ENCODE results near the gene NWD2. TPM values are rescaled to one million over a fixed set of nuclear protein-coding genes. Genes with fewer than 3 reads are reported as not detected.

The NWD2 gene
- total RNA-seq, 1 donor from 2014 or later: not detected

DNA sequence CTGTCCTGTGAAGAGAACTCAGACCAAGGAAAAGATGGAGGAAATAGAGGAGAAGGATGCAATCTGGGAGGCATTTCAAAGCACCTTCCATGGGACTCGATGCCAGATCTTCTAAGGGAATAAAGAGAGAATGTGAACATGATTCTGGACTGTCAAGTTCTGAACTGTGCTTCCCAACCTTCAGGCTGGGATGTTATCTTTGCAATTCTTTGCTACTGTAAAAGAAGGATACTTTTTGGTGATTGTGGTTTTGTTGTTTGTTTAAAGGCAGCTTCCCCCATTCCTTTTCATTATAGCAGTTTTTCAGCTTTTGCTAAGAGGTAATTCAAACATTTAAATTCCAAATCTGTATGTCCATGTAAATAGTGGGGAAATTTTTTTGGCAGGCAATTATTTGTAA is 217.3 kb downstream of the NWD2 start:
- no peak for DNase-seq (ENCODE audit: low read depth)
- TF ChIP-seq, protein P1, sequence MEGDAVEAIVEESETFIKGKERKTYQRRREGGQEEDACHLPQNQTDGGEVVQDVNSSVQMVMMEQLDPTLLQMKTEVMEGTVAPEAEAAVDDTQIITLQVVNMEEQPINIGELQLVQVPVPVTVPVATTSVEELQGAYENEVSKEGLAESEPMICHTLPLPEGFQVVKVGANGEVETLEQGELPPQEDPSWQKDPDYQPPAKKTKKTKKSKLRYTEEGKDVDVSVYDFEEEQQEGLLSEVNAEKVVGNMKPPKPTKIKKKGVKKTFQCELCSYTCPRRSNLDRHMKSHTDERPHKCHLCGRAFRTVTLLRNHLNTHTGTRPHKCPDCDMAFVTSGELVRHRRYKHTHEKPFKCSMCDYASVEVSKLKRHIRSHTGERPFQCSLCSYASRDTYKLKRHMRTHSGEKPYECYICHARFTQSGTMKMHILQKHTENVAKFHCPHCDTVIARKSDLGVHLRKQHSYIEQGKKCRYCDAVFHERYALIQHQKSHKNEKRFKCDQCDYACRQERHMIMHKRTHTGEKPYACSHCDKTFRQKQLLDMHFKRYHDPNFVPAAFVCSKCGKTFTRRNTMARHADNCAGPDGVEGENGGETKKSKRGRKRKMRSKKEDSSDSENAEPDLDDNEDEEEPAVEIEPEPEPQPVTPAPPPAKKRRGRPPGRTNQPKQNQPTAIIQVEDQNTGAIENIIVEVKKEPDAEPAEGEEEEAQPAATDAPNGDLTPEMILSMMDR (conservative IDR thresholded peaks at IDR 0.05; ENCODE audit: low read depth, low read length): no peak
- no peak overlapping the region for H3K4me3 ChIP-seq (ENCODE audit: low read depth, low read length)

DNA sequence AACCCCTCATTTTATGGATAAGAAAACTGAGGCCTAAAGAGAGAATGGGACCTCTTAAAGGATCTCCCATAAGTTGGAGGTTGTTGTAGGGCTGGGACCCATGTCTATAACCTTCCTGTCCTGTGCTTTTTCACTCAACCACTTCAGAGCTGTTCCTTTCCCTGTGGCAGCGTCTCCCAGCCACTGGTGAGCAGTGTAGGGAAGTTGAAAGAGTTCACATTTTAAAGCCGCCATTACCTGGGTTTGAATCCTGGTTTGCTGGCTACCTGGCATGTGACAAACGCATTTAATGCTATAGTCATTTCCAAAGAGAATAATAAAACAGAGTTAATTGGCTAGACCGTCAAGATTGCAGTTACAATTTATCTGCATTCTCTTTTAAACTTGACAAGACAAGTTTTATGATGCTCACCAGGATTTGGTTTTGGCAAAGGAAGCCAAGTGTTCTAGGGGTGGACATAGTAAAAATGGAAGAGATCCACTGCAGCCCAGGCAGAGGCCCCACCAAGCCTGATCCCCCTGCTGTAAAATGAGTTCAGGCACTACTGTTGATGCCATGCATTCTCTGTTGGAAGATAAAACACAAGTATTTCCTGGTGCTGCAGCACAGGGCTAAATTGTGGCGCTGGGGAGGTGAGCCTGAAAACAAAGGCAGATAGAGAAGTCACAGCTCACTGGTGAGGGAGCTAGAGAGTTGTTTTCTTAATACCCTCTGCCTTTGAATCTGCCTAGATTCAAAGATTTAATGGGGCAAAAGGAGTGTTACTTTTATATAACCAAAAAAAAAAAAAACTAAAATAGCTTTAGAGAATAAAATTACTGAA is 218.7 kb downstream of the NWD2 start:
- H3K4me3 ChIP-seq (ENCODE audit: low read depth, low read length): no peak overlapping the region
- TF ChIP-seq, protein P1 (conservative IDR thresholded peaks at IDR 0.05; ENCODE audit: low read depth, low read length): peak; percentile 17
- no peak for DNase-seq (ENCODE audit: low read depth)

DNA sequence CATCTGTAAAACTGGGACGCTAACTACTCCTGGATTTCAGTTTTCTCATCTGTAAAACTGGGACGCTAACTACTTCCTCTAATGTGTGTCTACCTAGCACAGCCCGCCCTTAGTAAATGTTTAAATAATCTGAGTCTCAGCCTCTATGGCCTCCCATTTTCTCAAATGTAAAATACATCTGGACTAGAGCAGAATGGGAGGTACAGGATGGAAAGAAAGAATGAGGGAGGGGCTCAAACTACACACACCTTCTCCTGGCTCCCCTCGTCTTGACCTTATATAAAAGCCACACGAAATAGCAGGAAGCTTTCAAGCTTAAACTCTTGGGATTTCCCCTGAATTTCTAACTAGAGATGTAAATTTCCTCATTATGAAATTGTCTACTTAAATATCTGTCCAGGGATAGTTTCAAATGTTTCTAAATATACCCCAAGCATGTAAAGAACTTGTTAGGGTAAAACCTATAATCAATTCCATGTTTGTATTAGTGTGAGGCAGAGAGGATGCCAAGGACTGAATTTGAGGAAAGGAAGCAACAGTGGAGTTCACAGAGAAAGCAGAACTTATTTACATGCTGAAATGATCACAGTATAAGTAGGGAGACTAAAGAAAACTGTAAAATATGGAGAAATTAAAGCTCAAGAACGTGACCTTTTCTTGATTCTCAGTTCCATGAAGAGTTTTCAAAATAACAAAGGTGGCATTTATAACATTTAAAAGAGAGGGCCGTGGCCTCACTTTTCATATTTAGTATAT is 220.0 kb downstream of the NWD2 start:
- H3K4me3 ChIP-seq (ENCODE audit: low read depth, low read length): no peak overlapping the region
- DNase-seq (ENCODE audit: low read depth): no peak
- TF ChIP-seq, protein P1 (conservative IDR thresholded peaks at IDR 0.05; ENCODE audit: low read depth, low read length): no peak

DNA sequence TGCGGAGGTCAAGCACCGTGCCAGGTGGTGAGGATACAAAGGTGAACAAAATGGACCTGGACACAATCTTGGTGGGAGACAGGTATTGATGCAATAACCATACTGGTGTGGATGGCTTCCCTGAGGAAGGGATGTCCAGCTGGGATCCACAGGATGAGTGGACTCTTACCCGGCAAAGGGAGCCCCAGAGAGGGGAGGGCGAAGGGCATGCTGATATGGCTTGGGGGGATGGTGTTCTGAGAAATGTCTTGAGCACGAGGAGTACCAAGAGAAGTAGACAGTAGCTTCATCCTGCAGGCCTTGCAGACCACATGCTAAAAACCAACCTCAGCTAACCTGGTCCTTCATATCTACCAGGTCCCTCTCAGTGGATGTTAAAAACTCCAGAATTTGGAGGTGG is 220.8 kb downstream of the NWD2 start:
- DNase-seq (ENCODE audit: low read depth): no peak
- no peak overlapping the region for H3K4me3 ChIP-seq (ENCODE audit: low read depth, low read length)
- TF ChIP-seq, protein P1 (conservative IDR thresholded peaks at IDR 0.05; ENCODE audit: low read depth, low read length): no peak

DNA sequence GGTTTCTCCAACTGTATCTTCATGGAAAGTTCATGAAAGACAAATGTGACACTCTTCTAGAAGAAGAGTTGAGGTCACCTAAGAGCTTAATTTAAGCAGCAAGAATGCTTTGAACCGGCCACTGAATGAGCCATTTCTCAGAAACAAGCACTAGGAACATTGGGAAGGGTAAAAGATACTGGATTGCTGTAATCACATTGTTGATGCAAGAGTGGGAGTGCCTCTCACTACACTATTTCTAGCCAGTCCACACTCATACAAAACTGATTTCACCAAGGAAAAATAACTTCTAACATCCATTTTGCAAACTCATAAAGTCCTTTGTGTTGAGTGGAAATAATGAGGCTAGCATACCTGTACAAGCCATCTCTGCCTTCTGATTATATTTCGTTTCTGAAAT is 221.3 kb downstream of the NWD2 start:
- DNase-seq (ENCODE audit: low read depth): no peak
- H3K4me3 ChIP-seq (ENCODE audit: low read depth, low read length): no peak overlapping the region
- TF ChIP-seq, protein P1 (conservative IDR thresholded peaks at IDR 0.05; ENCODE audit: low read depth, low read length): no peak

DNA sequence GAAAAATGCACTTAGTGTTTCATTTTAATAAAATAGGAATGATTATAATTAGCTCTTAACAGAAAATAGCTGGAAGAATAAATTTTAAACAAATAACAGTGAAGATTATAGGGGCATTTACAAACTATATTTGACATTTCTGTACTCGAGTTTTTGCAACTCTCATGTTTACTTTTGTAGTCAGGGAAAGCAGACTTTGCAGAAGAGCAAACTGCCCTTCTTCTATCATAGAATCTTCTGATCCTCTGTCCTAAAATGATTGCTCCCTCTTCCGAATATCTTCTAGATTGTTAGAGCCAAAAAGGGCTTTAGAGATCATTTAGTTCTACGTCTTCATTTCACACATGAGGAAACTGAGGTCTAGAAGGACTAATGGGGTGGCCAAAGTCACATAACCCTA is 222.7 kb downstream of the NWD2 start:
- no peak overlapping the region for H3K4me3 ChIP-seq (ENCODE audit: low read depth, low read length)
- TF ChIP-seq, protein P1 (conservative IDR thresholded peaks at IDR 0.05; ENCODE audit: low read depth, low read length): no peak
- DNase-seq (ENCODE audit: low read depth): no peak

All from epithelial cell of proximal tubule (primary cell).